Superior temporal gyrus (tissue), 1 donor: ENCODE measurements around the gene POLR1D.

Source experiments
- DNase-seq: peaks from one replicate; pipeline ENCODE4 v3.0.0-alpha.2; 2016; ENCODE audit errors: extremely low spot score

POLR1D gene

GRCh38 chr13:27638521-27638920, 16.8 kb downstream of the POLR1D start:
- DNase-seq, result peak; percentile 49

GRCh38 chr13:27639186-27639585, 17.5 kb downstream of the POLR1D start:
- no peak for DNase-seq

- no peak for DNase-seq
Measured at GRCh38 chr13:27641711-27642502, 20.2 kb downstream of the POLR1D start.

- DNase-seq, result no peak
Measured at GRCh38 chr13:27643334-27644132, 21.8 kb downstream of the POLR1D start.

- DNase-seq, result no peak
Measured at GRCh38 chr13:27644302-27644701, 22.6 kb downstream of the POLR1D start.

GRCh38 chr13:27650312-27650711, 28.6 kb downstream of the POLR1D start:
- no peak for DNase-seq

GRCh38 chr13:27654059-27654458, 32.4 kb downstream of the POLR1D start:
- no peak for DNase-seq

GRCh38 chr13:27654816-27655215, 33.1 kb downstream of the POLR1D start:
- DNase-seq, result no peak

GRCh38 chr13:27657724-27658123, 36.0 kb downstream of the POLR1D start:
- no peak for DNase-seq

- DNase-seq, result no peak
Measured at GRCh38 chr13:27658546-27658945, 36.9 kb downstream of the POLR1D start.

- no peak for DNase-seq
Measured at GRCh38 chr13:27659145-27659865, 37.6 kb downstream of the POLR1D start.

GRCh38 chr13:27660511-27660910, 38.8 kb downstream of the POLR1D start:
- no peak for DNase-seq

- DNase-seq, result no peak
Measured at GRCh38 chr13:27661017-27661416, 39.3 kb downstream of the POLR1D start.

- DNase-seq, result no peak
Measured at GRCh38 chr13:27662738-27663470, 41.2 kb downstream of the POLR1D start.

GRCh38 chr13:27663947-27664346, 42.3 kb downstream of the POLR1D start:
- DNase-seq, result no peak

- no peak for DNase-seq
Measured at GRCh38 chr13:27665333-27665732, 43.6 kb downstream of the POLR1D start.

- no peak for DNase-seq
Measured at GRCh38 chr13:27665761-27666160, 44.1 kb downstream of the POLR1D start.

GRCh38 chr13:27666951-27667350, 45.3 kb downstream of the POLR1D start:
- DNase-seq, result no peak

GRCh38 chr13:27667946-27668345, 46.3 kb downstream of the POLR1D start:
- DNase-seq, result no peak

- no peak for DNase-seq
Measured at GRCh38 chr13:27670861-27671260, 49.2 kb downstream of the POLR1D start.

- no peak for DNase-seq
Measured at GRCh38 chr13:27672025-27672424, 50.3 kb downstream of the POLR1D start.
